Measurements from ENCODE around the gene OCEL1.

OCEL1 gene

DNA sequence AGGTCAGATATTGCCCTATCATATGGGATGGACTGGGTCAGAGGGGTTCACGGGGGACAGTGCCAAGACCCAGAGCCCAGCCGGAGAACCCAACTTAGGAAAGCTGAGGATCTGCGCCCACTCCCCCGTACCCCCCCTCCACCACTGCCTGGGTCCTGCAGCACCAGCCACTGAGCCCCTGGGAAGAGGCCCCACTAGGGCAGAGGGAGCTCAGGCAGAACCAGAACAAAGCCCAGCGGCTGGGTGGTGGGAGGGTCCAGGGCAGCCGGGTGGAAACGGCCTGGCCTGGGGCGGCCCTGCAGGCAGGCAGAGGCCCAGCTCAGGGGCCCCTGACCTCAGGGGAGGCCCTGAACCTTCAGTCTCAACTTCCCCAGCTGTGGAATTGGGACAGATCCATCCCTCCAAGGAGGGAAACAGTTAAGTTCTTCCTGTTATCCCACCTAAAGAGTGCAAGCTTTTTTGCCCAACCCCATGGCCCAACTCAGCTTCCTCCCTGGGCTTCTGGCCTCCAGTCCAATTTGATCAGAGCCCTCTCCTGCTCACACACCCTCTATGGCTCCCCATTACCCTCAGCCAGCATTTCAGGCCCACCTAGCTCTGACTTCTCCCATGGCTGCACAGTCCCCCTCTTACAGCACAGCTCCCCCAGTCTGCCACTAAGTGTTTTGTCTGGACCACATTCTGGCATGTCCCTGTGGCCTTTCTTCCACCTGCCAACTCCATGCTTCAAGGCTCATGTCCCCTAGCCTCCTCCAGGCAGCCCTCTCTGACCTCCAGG, 16.6 kb downstream of the OCEL1 start:
- Histone ChIP-seq H3K79me1 (ENCODE audit: low read length) (peaks cover 41% of the 10 kb centered on the region), H3K36me3 (ENCODE audit: control insufficient read depth in 1 of 2, insufficient read depth in 2 of 2, low read length in 2 of 2) (peaks cover 26 to 31% of the 10 kb centered on the region in 2 experiments), H3K9me3 (ENCODE audit: insufficient read depth, low read depth, low read length) (peaks cover 8% of the 10 kb centered on the region), H3K14ac (ENCODE audit: low read length) (peak overlapping the region; percentile 14), H3K9ac (ENCODE audit: low read length) (peak overlapping the region; percentile 95), H3K4me2 (ENCODE audit: low read length) (peak overlapping the region; percentile 84), H3K27ac (ENCODE audit: low read depth, low read length) (peak overlapping the region; percentile 95), H2AK5ac (ENCODE audit: low read length) (no peak overlapping the region), H2AFZ (ENCODE audit: insufficient read depth, low read length, poor library complexity) (no peak overlapping the region), H4K12ac (ENCODE audit: low read depth, low read length) (no peak overlapping the region), H2BK120ac (ENCODE audit: insufficient read depth, low read length, poor library complexity) (peak overlapping the region; percentile 15), H3K23ac (ENCODE audit: low read length) (peak overlapping the region; percentile 4), H4K8ac (ENCODE audit: low read depth, low read length) (peak overlapping the region; percentile 34), H2BK5ac (ENCODE audit: low read depth, low read length, poor library complexity) (peak overlapping the region; percentile 2), H3K18ac (ENCODE audit: low read length) (peak overlapping the region; percentile 38), H3K27me3 (ENCODE audit: insufficient read depth, low read length) (no peaks in the 10 kb centered on the region), H3K4me1 (ENCODE audit: control insufficient read depth in 1 of 2, insufficient read depth in 2 of 2, low read length in 2 of 2) (peaks cover 16 to 23% of the 10 kb centered on the region in 2 experiments), H2BK12ac (ENCODE audit: low read length) (no peak overlapping the region), H3K4me3 (ENCODE audit: low read depth, low read length) (peak overlapping the region; percentile 55), H3K79me2 (ENCODE audit: control insufficient read depth, insufficient read depth, low read length, poor library complexity) (peaks cover 52% of the 10 kb centered on the region), H4K91ac (ENCODE audit: low read depth, low read length) (peak overlapping the region; percentile 48), H3K4ac (ENCODE audit: low read depth, low read length) (peak overlapping the region; percentile 95)
- DNase-seq: peak in 1 of 2 donors; percentile 31
- no CpG with 5 or more reads among the region's 8 CpGs for WGBS (ENCODE audit: extremely low coverage, insufficient coverage, insufficient read length)

DNA sequence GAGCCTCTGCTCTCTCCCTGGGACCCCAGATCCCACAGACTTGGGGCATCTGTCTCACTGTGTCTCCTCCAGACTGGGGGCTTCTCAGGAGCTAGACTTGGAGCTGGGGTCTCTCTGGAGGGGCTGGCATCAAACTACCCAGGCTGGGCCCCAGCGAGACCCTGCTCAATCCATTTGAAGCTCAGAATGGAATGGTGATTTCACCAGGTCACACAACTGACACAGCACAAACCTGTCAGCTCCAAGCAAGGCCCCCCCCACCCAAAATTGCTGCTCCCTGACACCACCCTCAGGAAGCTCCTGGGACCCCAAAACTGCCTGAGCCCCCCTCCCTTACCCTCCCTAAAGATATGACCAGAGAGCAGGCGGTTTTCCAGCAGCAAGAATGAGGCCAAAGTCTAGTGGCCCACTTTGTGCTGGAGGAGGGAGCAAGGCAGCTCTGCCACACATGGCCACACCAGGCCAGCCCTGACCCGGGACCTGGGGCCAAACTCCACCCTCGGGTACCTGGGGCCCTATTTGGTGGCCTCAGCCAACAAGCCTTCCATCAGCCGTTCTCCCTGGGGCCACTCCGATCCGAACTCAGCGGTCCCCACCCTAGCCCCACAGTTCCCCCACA, 17.3 kb downstream of the OCEL1 start:
- H3K27me3 ChIP-seq (ENCODE audit: insufficient read depth, low read length): no peaks in the 10 kb centered on the region
- peaks cover 48% of the 10 kb centered on the region for H3K79me1 ChIP-seq (ENCODE audit: low read length)
- H3K9ac ChIP-seq (ENCODE audit: low read length): peak overlapping the region; percentile 95
- H3K23ac ChIP-seq (ENCODE audit: low read length): no peak overlapping the region
- H3K79me2 ChIP-seq (ENCODE audit: control insufficient read depth, insufficient read depth, low read length, poor library complexity): peaks cover 57% of the 10 kb centered on the region
- peak overlapping the region; percentile 95 for H3K27ac ChIP-seq (ENCODE audit: low read depth, low read length)
- no peak overlapping the region for H2AFZ ChIP-seq (ENCODE audit: insufficient read depth, low read length, poor library complexity)
- H3K4me3 ChIP-seq (ENCODE audit: low read depth, low read length): peak overlapping the region; percentile 95
- peak overlapping the region; percentile 95 for H3K4ac ChIP-seq (ENCODE audit: low read depth, low read length)
- peaks cover 7% of the 10 kb centered on the region for H3K9me3 ChIP-seq (ENCODE audit: insufficient read depth, low read depth, low read length)
- WGBS (ENCODE audit: extremely low coverage, insufficient coverage, insufficient read length): no CpG with 5 or more reads among the region's 8 CpGs
- H4K8ac ChIP-seq (ENCODE audit: low read depth, low read length): peak overlapping the region; percentile 34
- H2BK120ac ChIP-seq (ENCODE audit: insufficient read depth, low read length, poor library complexity): peak overlapping the region; percentile 69
- peak overlapping the region; percentile 84 for H3K18ac ChIP-seq (ENCODE audit: low read length)
- H4K12ac ChIP-seq (ENCODE audit: low read depth, low read length): no peak overlapping the region
- H4K91ac ChIP-seq (ENCODE audit: low read depth, low read length): peak overlapping the region; percentile 98
- DNase-seq: no peak
- H2BK12ac ChIP-seq (ENCODE audit: low read length): no peak overlapping the region
- peaks cover 22 to 30% of the 10 kb centered on the region in 2 experiments for H3K4me1 ChIP-seq (ENCODE audit: control insufficient read depth in 1 of 2, insufficient read depth in 2 of 2, low read length in 2 of 2)
- H3K14ac ChIP-seq (ENCODE audit: low read length): peak overlapping the region; percentile 81
- H2AK5ac ChIP-seq (ENCODE audit: low read length): no peak overlapping the region
- peak overlapping the region; percentile 84 for H3K4me2 ChIP-seq (ENCODE audit: low read length)
- H2BK5ac ChIP-seq (ENCODE audit: low read depth, low read length, poor library complexity): peak overlapping the region; percentile 94
- peaks cover 21 to 24% of the 10 kb centered on the region in 2 experiments for H3K36me3 ChIP-seq (ENCODE audit: control insufficient read depth in 1 of 2, insufficient read depth in 2 of 2, low read length in 2 of 2)

DNA sequence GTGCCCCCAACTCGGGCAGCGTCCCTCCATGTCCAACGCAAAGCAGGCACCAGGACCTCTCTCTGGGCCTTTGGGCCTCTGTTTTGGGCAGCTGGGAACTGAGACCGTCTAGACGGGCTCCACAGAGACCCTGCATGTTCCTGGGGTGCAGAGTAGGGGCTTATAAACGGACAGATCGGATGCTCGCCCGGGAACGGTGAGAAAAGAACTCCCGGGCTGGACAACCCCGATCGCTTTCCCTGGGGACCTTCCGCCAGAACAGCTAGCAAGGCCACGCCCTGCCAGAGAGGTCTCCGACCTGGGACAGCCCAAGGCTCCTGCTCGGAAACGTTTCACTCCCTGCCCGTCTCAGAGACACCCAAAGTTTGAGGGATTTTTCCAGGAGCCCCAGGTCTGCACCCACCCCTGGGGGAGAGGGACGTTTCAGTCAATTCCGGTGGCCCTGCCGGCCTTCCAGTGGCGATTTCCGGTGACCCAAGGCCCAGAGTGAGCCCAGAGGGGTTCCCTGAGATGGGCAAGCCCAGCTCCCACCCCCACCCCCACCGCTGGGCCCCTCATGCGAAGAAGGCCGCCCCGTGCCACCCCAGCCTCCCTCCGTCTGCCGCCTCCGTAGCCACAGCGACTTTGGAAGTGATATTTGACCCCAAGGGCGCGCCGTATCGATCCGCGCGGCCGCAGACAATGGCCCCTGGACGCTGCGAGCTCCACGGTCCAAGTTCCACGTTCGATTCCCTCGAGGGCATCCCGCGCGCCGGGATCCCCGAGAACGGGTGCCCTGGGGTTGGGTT, 18.0 kb downstream of the OCEL1 start:
- H3K4ac ChIP-seq (ENCODE audit: low read depth, low read length): peak overlapping the region; percentile 95
- DNase-seq: peak; percentile 48 to 58
- no peak overlapping the region for H3K23ac ChIP-seq (ENCODE audit: low read length)
- peak overlapping the region; percentile 84 for H3K18ac ChIP-seq (ENCODE audit: low read length)
- H3K4me3 ChIP-seq (ENCODE audit: low read depth, low read length): peak overlapping the region; percentile 95
- H3K9me3 ChIP-seq (ENCODE audit: insufficient read depth, low read depth, low read length): peaks cover 7% of the 10 kb centered on the region
- peak overlapping the region; percentile 84 for H3K4me2 ChIP-seq (ENCODE audit: low read length)
- peak overlapping the region; percentile 91 for H4K12ac ChIP-seq (ENCODE audit: low read depth, low read length)
- H3K27ac ChIP-seq (ENCODE audit: low read depth, low read length): peak overlapping the region; percentile 95
- H2BK12ac ChIP-seq (ENCODE audit: low read length): no peak overlapping the region
- peaks cover 16 to 18% of the 10 kb centered on the region in 2 experiments for H3K36me3 ChIP-seq (ENCODE audit: control insufficient read depth in 1 of 2, insufficient read depth in 2 of 2, low read length in 2 of 2)
- H3K79me2 ChIP-seq (ENCODE audit: control insufficient read depth, insufficient read depth, low read length, poor library complexity): peaks cover 55% of the 10 kb centered on the region
- peaks cover 56% of the 10 kb centered on the region for H3K79me1 ChIP-seq (ENCODE audit: low read length)
- H2AK5ac ChIP-seq (ENCODE audit: low read length): peak overlapping the region; percentile 66
- peak overlapping the region; percentile 89 for H4K8ac ChIP-seq (ENCODE audit: low read depth, low read length)
- peak overlapping the region; percentile 81 for H3K14ac ChIP-seq (ENCODE audit: low read length)
- peaks cover 29 to 37% of the 10 kb centered on the region in 2 experiments for H3K4me1 ChIP-seq (ENCODE audit: control insufficient read depth in 1 of 2, insufficient read depth in 2 of 2, low read length in 2 of 2)
- peak overlapping the region; percentile 95 for H3K9ac ChIP-seq (ENCODE audit: low read length)
- H2BK120ac ChIP-seq (ENCODE audit: insufficient read depth, low read length, poor library complexity): peak overlapping the region; percentile 69
- H4K91ac ChIP-seq (ENCODE audit: low read depth, low read length): peak overlapping the region; percentile 98
- H2BK5ac ChIP-seq (ENCODE audit: low read depth, low read length, poor library complexity): peak overlapping the region; percentile 94
- WGBS (ENCODE audit: extremely low coverage, insufficient coverage, insufficient read length): no CpG with 5 or more reads among the region's 52 CpGs
- peak overlapping the region; percentile 61 for H2AFZ ChIP-seq (ENCODE audit: insufficient read depth, low read length, poor library complexity)
- no peaks in the 10 kb centered on the region for H3K27me3 ChIP-seq (ENCODE audit: insufficient read depth, low read length)
